Endothelial cell of umbilical vein (primary cell): ENCODE results near the gene MC5R. TPM values are rescaled to one million over a fixed set of nuclear protein-coding genes. Genes with fewer than 3 reads are reported as not detected.

ENCODE experiments used
- BruUV-seq: library from RNA; stranded (reverse); fragments of 400-500 nt; replicated peaks from 2 replicates; lab custom pipeline; 2021; lab: Mats Ljungman, UMichigan
- CTCF ChIA-PET: fragments of 300-600, 350-600 bp; sonication (Branson Sonifier 250); formaldehyde crosslinking; loops from one replicate; lab custom pipeline; 2021; ENCODE audit warnings: antibody characterized with exemption, inconsistent platforms; lab: Charles Lee
- POLR2A ChIA-PET: fragments of 300-600, 350-600 bp; sonication (Branson Sonifier 250); formaldehyde crosslinking; loops from one replicate; lab custom pipeline; 2021; ENCODE audit warnings: antibody characterized with exemption, inconsistent platforms; lab: Charles Lee
- DNase-seq: peaks from one replicate; pipeline ENCODE4 v3.0.0-alpha.2; 2011; ENCODE audit warnings: low read depth, low spot score
- FAIRE-seq: peaks from 2 replicates; lab custom pipeline; 2011; peaks lifted over from hg19 to GRCh38; lab: Jason Lieb, UNC
- H2AFZ ChIP-seq: 2 replicates; pipeline ENCODE4 v1.6.0; 2012; ENCODE audit warnings: low read depth, low read length, control low read depth, inconsistent platforms
- H3K27ac ChIP-seq: 2 replicates; pipeline ENCODE4 v1.5.1; 2011; ENCODE audit warnings: low read depth, mild to moderate bottlenecking, control low read depth, low read length, moderate library complexity; ENCODE audit not compliant: insufficient read depth
- H3K27me3 ChIP-seq, 2 experiments: 2 replicates each; pipeline versions ENCODE4 v1.6.0 to v1.6.1; 2011; ENCODE audit warnings: low read length in 2 of 2, mixed read lengths in 1 of 2; ENCODE audit not compliant: control insufficient read depth in 2 of 2, insufficient read depth in 2 of 2
- H3K36me3 ChIP-seq, 2 experiments: 2 replicates in 1 of 2; 3 replicates in 1 of 2; pipeline ENCODE4 v1.5.1; 2011; ENCODE audit warnings: low read length in 2 of 2, mild to moderate bottlenecking in 1 of 2, moderate library complexity in 1 of 2; ENCODE audit not compliant: control insufficient read depth in 2 of 2, insufficient read depth in 2 of 2; ENCODE audit errors: extremely low read depth in 1 of 2
- H3K4me1 ChIP-seq: 3 replicates; pipeline ENCODE4 v1.5.1; 2011; ENCODE audit warnings: mild to moderate bottlenecking, low read length; ENCODE audit not compliant: control insufficient read depth, insufficient read depth; ENCODE audit errors: extremely low read depth
- H3K4me2 ChIP-seq: 2 replicates; pipeline ENCODE4 v1.6.1; 2011; ENCODE audit warnings: low read length, control low read depth, mixed read lengths; ENCODE audit not compliant: insufficient read depth
- H3K4me3 ChIP-seq, 3 experiments: fragments of 200-600 bp in 1 of 3; sonication (generic), shearing (Covaris generic) in 1 of 3; replicated peaks in 1 of 3; 2 replicates each; pipeline ENCODE4 v1.5.1; 2011 to 2016; ENCODE audit warnings: control low read depth in 3 of 3, low read length in 3 of 3, mild to moderate bottlenecking in 2 of 3, inconsistent platforms in 1 of 3, low read depth in 1 of 3, moderate library complexity in 1 of 3; ENCODE audit not compliant: insufficient read depth in 1 of 3
- H3K79me2 ChIP-seq: 2 replicates; pipeline ENCODE4 v1.6.0; 2012; ENCODE audit warnings: low read length, inconsistent platforms; ENCODE audit not compliant: control insufficient read depth, insufficient read depth
- H3K9ac ChIP-seq: replicated peaks from 2 replicates; pipeline ENCODE3; 2011; ENCODE audit warnings: low read length, control low read depth; ENCODE audit not compliant: insufficient read depth; ENCODE audit errors: extremely low read depth
- H3K9me1 ChIP-seq: replicated peaks from 3 replicates; pipeline ENCODE4 v1.6.0; 2011; ENCODE audit warnings: mild to moderate bottlenecking, low read length; ENCODE audit not compliant: control insufficient read depth, insufficient read depth; ENCODE audit errors: extremely low read depth
- H3K9me3 ChIP-seq: replicated peaks from 2 replicates; pipeline ENCODE4 v1.5.1; 2012; ENCODE audit warnings: low read length, inconsistent platforms; ENCODE audit not compliant: control insufficient read depth, insufficient read depth
- H4K20me1 ChIP-seq: replicated peaks from 2 replicates; pipeline ENCODE3; 2011; ENCODE audit warnings: mild to moderate bottlenecking, low read length; ENCODE audit not compliant: control insufficient read depth, insufficient read depth; ENCODE audit errors: extremely low read depth
- EZH2 ChIP-seq: IDR thresholded peaks from 2 replicates; pipeline ENCODE4 v1.6.1; 2012; ENCODE audit warnings: borderline replicate concordance, low read depth, mild to moderate bottlenecking, moderate library complexity, low read length, inconsistent platforms; ENCODE audit not compliant: severe bottlenecking
- FOS ChIP-seq: IDR thresholded peaks from 2 replicates; pipeline ENCODE4 v1.6.1; 2011; ENCODE audit warnings: mild to moderate bottlenecking, low read length, moderate library complexity, borderline replicate concordance; ENCODE audit not compliant: insufficient read depth
- GATA2 ChIP-seq: IDR thresholded peaks from 2 replicates; pipeline ENCODE4 v1.7.0; 2011; ENCODE audit warnings: low read depth, mild to moderate bottlenecking, moderate library complexity, mixed read lengths, low read length; ENCODE audit not compliant: insufficient read length, insufficient read depth
- JUN ChIP-seq: IDR thresholded peaks from 2 replicates; pipeline ENCODE4 v1.6.1; 2011; ENCODE audit warnings: borderline replicate concordance, low read depth; ENCODE audit not compliant: insufficient read length, insufficient read depth
- MYC ChIP-seq: IDR thresholded peaks from one replicate; pipeline ENCODE4 v1.6.1; 2011; ENCODE audit warnings: mild to moderate bottlenecking, low read depth, low read length
- POLR2A ChIP-seq: IDR thresholded peaks from 2 replicates; pipeline ENCODE4 v1.6.1; 2012; ENCODE audit warnings: low read depth, mild to moderate bottlenecking, control low read depth, low read length
- POLR2AphosphoS5 ChIP-seq: IDR thresholded peaks from 2 replicates; pipeline ENCODE4 v1.6.1; 2012; ENCODE audit warnings: low read depth, mild to moderate bottlenecking, control low read depth, low read length, moderate library complexity; ENCODE audit not compliant: insufficient read depth
- dilution Hi-C: fragments of 300-500 bp; cut with MboI; formaldehyde crosslinking; loops from one replicate; pipeline ENCODE4 v1.15.0; 2019; ENCODE audit warnings: low sequenced_read_pairs; ENCODE audit not compliant: extremely low pct_ligation_motif_present
- intact Hi-C: fragments of 100-400 bp; cut with micrococcal nuclease; formaldehyde crosslinking; loops from one replicate; pipeline ENCODE4 v1.10.0; 2022
- polyA plus RNA-seq, 4 experiments: library from polyadenylated mRNA; depleted of rRNA in 3 of 4; stranded (reverse) in 3 of 4; unstranded in 1 of 4; fragments of >200 nt; gene quantifications; 2 replicates each; pipeline versions ENCODE4 v1.2.1 to v1.2.3, GENCODE V29; 2011 to 2012; ENCODE audit warnings: missing spikeins in 1 of 4
- total RNA-seq: library from RNA; stranded (reverse); gene quantifications from 2 replicates; pipeline ENCODE4 v1.2.3, GENCODE V29; 2021
- TF ChIP-seq, protein P1 (sequence below), 2 donors: IDR thresholded peaks; 1 replicate in 1 of 2; 2 replicates in 1 of 2; pipeline ENCODE4 v1.5.1; 2011; ENCODE audit warnings: low read length in 2 of 2, mild to moderate bottlenecking in 2 of 2, moderate library complexity in 2 of 2, control low read depth in 1 of 2, inconsistent platforms in 1 of 2, low read depth in 1 of 2; ENCODE audit not compliant: insufficient read depth in 1 of 2; ENCODE audit errors: extremely low read depth in 1 of 2
- TF ChIP-seq, protein P2 (sequence below): IDR thresholded peaks from 2 replicates; pipeline ENCODE4 v1.6.1; 2011; ENCODE audit not compliant: insufficient read depth, insufficient read length

The MC5R gene
- total and polyA plus RNA-seq, 2 donors (not counting 3 experiments of a cell fraction or from before 2014, with no cell fraction given): not detected

DNA sequence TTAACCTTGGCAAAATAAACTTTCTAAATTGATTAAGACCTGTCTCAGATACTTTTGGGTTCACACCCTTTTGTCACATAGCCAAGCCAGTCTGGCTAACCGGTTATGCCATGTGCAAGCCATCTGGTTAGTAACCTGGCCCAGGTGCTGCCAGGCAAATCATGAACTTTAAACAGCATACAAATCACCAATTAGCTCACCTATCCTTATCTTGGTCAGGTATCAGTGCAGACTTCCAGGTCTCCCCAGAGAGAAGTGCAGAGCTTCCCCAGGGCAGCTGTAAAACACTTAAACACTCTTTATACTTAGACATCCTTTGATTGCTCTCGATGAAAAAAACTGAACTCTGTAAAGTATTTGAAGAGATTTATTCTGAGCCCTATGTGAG is 14.9 kb upstream of the MC5R start:
- Histone ChIP-seq H3K27me3 (peaks cover 0 to 3% of the 10 kb centered on the region in 2 experiments), H3K4me3 (no peak overlapping the region), H3K79me2 (no peaks in the 10 kb centered on the region), H3K9me1 (no peaks in the 10 kb centered on the region), H3K27ac (no peak overlapping the region), H3K9ac (no peak overlapping the region), H3K4me1 (no peaks in the 10 kb centered on the region), H3K4me2 (no peak overlapping the region), H4K20me1 (no peaks in the 10 kb centered on the region), H3K36me3 (no peaks in the 10 kb centered on the region), H2AFZ (no peak overlapping the region), H3K9me3 (no peaks in the 10 kb centered on the region)
- DNase-seq: no peak
- intact Hi-C loops: loop anchor here (10.0 kb wide), 1 partner anchor 344 kb away; no protein-coding TSS in a partner anchor
- ChIA-PET POLR2A (no interaction called here), CTCF (no interaction called here)
- FAIRE-seq: no peak
- dilution Hi-C loops: no loop called here
- TF ChIP-seq GATA2 (no peak), POLR2AphosphoS5 (no peak), EZH2 (no peak), POLR2A (no peak), MYC (no peak), JUN (no peak), FOS (no peak)
- TF ChIP-seq, protein P1, sequence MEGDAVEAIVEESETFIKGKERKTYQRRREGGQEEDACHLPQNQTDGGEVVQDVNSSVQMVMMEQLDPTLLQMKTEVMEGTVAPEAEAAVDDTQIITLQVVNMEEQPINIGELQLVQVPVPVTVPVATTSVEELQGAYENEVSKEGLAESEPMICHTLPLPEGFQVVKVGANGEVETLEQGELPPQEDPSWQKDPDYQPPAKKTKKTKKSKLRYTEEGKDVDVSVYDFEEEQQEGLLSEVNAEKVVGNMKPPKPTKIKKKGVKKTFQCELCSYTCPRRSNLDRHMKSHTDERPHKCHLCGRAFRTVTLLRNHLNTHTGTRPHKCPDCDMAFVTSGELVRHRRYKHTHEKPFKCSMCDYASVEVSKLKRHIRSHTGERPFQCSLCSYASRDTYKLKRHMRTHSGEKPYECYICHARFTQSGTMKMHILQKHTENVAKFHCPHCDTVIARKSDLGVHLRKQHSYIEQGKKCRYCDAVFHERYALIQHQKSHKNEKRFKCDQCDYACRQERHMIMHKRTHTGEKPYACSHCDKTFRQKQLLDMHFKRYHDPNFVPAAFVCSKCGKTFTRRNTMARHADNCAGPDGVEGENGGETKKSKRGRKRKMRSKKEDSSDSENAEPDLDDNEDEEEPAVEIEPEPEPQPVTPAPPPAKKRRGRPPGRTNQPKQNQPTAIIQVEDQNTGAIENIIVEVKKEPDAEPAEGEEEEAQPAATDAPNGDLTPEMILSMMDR (IDR thresholded peaks at IDR 0.05; ENCODE audit: extremely low read depth in 1 of 2, insufficient read depth in 1 of 2, low read depth in 1 of 2, low read length in 2 of 2): no peak
- TF ChIP-seq, protein P2, sequence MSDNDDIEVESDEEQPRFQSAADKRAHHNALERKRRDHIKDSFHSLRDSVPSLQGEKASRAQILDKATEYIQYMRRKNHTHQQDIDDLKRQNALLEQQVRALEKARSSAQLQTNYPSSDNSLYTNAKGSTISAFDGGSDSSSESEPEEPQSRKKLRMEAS: no peak
- no TSS peak for BruUV-seq
